Activated CD4-positive, alpha-beta memory T cell treated with anti-CD3 and anti-CD28 coated beads, Interleukin-2, amount 10 ng/mL, durations not matched to agents 7 days and 5 days (primary cell): Measurements from ENCODE around the gene ENO3. TPM values are rescaled to one million over a fixed set of nuclear protein-coding genes. Genes with fewer than 3 reads are reported as not detected.
"Not testable (repeated sequence)": the region's sequence is repeated elsewhere in the genome, so short reads cannot be mapped to it uniquely, and the experiment has no call there.

Experiments used
- CTCF ChIA-PET: fragments of 350-600 bp; sonication (Branson Sonifier 250); formaldehyde crosslinking; loops from one replicate; lab custom pipeline; 2021; ENCODE audit warnings: antibody characterized with exemption, inconsistent platforms; lab: Charles Lee
- POLR2A ChIA-PET: fragments of 350-600 bp; sonication (Branson Sonifier 250); formaldehyde crosslinking; loops from one replicate; lab custom pipeline; 2021; ENCODE audit warnings: antibody characterized with exemption; lab: Charles Lee
- DNase-seq: peaks from one replicate; pipeline ENCODE4 v3.0.0-alpha.2; 2020
- H3K27ac Mint-ChIP-seq: one replicate; pipeline ENCODE4 v1.8.0; 2021; ENCODE audit warnings: mild to moderate bottlenecking, mixed read lengths
- H3K27me3 Mint-ChIP-seq: one replicate; pipeline ENCODE4 v1.8.0; 2021; ENCODE audit warnings: mixed read lengths
- H3K36me3 Mint-ChIP-seq: one replicate; pipeline ENCODE4 v1.8.0; 2021; ENCODE audit warnings: low read depth, mixed read lengths
- H3K4me1 Mint-ChIP-seq: one replicate; pipeline ENCODE4 v1.8.0; 2021; ENCODE audit warnings: mixed read lengths
- H3K4me3 Mint-ChIP-seq: one replicate; pipeline ENCODE4 v1.8.0; 2021; ENCODE audit warnings: mild to moderate bottlenecking, mixed read lengths
- H3K9me3 Mint-ChIP-seq: one replicate; pipeline ENCODE4 v1.8.0; 2021; ENCODE audit warnings: mixed read lengths
- total RNA-seq, 2 experiments: library from RNA; stranded (reverse); gene quantifications; one replicate each; pipeline ENCODE4 v1.2.3, GENCODE V29; 2021

The ENO3 gene
- 10 to 100 TPM; 26.8 to 33.0 TPM for total RNA-seq

GRCh38 chr17:4950746-4951204 is at the start of gene ENO3:
ENO3 (plus strand) TSS chr17:4951119; CDS start chr17:4951830, 711 bp downstream.
- ChIA-PET POLR2A (interaction anchor here (0.8 to 20.7 kb wide), 9 partner anchors 9 to 160 kb away, joined by 3 to 711 read pairs (median 4); partner anchors contain the start of genes CAMTA2, INCA1, KIF1C and PFN1), CTCF (interaction anchor here (0.7 to 1.6 kb wide), 4 partner anchors 11 to 42 kb away, joined by 3 to 6 read pairs (median 4); partner anchors contain the start of genes RNF167, SLC25A11 and SPAG7)
- H3K27me3 Mint-ChIP-seq = no peaks in the 10 kb centered on the region
- H3K9me3 Mint-ChIP-seq = no peaks in the 10 kb centered on the region
- peak within 1 kb of the TSS; percentile 92 for H3K27ac Mint-ChIP-seq
- H3K36me3 Mint-ChIP-seq = peaks cover 25% of the 10 kb centered on the region
- H3K4me1 Mint-ChIP-seq = peaks cover 27% of the 10 kb centered on the region
- peak within 1 kb of the TSS; percentile 96 for H3K4me3 Mint-ChIP-seq
- no peak for DNase-seq

- POLR2A ChIA-PET = interaction anchor here (1.0 to 1.9 kb wide), 2 partner anchors 38 to 65 kb away, joined by 4 to 6 read pairs; partner anchors contain the start of genes RNF167, SLC25A11 and SPAG7
Measured at GRCh38 chr17:4901648-4902344, 49.1 kb upstream of the ENO3 start.

GRCh38 chr17:4902540-4902939 is 48.4 kb upstream of the ENO3 start:
- Mint-ChIP-seq H3K4me3 (no peak overlapping the region), H3K27ac (peak overlapping the region; percentile 0), H3K9me3 (no peaks in the 10 kb centered on the region), H3K27me3 (peaks cover 11% of the 10 kb centered on the region), H3K4me1 (peaks cover 40% of the 10 kb centered on the region), H3K36me3 (no peaks in the 10 kb centered on the region)
- ChIA-PET CTCF (interaction anchor here (0.9 to 1.8 kb wide), 8 partner anchors 12 to 335 kb away, joined by 3 to 10 read pairs (median 5); partner anchors contain the start of genes ARRB2, RNF167, SLC25A11 and SPAG7), POLR2A (interaction anchor here (1.9 kb wide), 1 partner anchor 64 kb away, joined by 4 read pairs; the partner anchor contains the start of gene SPAG7)
- no peak for DNase-seq

More at GRCh38 chr17:4901648-4902344, 49.1 kb upstream of the ENO3 start:
- DNase-seq = no peak
- Mint-ChIP-seq H3K27me3 (peaks cover 10% of the 10 kb centered on the region), H3K36me3 (peaks cover 2% of the 10 kb centered on the region), H3K9me3 (no peaks in the 10 kb centered on the region), H3K4me1 (peaks cover 38% of the 10 kb centered on the region), H3K27ac (no peak overlapping the region), H3K4me3 (peak overlapping the region; percentile 56)
- CTCF ChIA-PET = interaction anchor here (1.1 to 2.7 kb wide), 4 partner anchors 13 to 112 kb away, joined by 3 to 8 read pairs (median 4); partner anchors contain the start of genes RNF167 and SLC25A11

- Mint-ChIP-seq H3K9me3 (no peaks in the 10 kb centered on the region), H3K36me3 (no peaks in the 10 kb centered on the region), H3K4me3 (peak within 1 kb of the TSS; percentile 2), H3K27ac (peak within 1 kb of the TSS; percentile 8), H3K4me1 (peaks cover 40% of the 10 kb centered on the region), H3K27me3 (peaks cover 11% of the 10 kb centered on the region)
- ChIA-PET POLR2A (interaction anchor here (1.9 kb wide), 1 partner anchor 64 kb away, joined by 4 read pairs; the partner anchor contains the start of gene SPAG7), CTCF (interaction anchor here (0.6 to 1.8 kb wide), 17 partner anchors 11 to 336 kb away, joined by 3 to 10 read pairs (median 3); partner anchors contain the start of genes ARRB2, PSMB6, RNF167 and SLC25A11)
- peak; percentile 81 for DNase-seq
Measured at GRCh38 chr17:4903051-4903818, 47.7 kb upstream of the ENO3 start, which contains the start of gene CHRNE. CHRNE (minus strand) TSS chr17:4903098; CDS start chr17:4903063, 35 bp downstream.

- DNase-seq, POLR2A ChIA-PET, H3K27ac Mint-ChIP-seq, H3K4me3 Mint-ChIP-seq, H3K9me3 Mint-ChIP-seq, H3K36me3 Mint-ChIP-seq, CTCF ChIA-PET: not testable (repeated sequence)
- Mint-ChIP-seq H3K27me3 (peaks cover 10% of the 10 kb centered on the region), H3K4me1 (peaks cover 18% of the 10 kb centered on the region)
Measured at GRCh38 chr17:4906642-4907041, 44.3 kb upstream of the ENO3 start.

GRCh38 chr17:4908301-4908700 is 42.6 kb upstream of the ENO3 start:
- ChIA-PET CTCF (interaction anchor here (0.6 to 1.8 kb wide), 26 partner anchors 9 to 341 kb away, joined by 3 to 29 read pairs (median 5); partner anchors contain the start of genes C17orf107, CAMTA2, ENO3 and INCA1), POLR2A (interaction anchor here (1.0 to 2.6 kb wide), 10 partner anchors 29 to 123 kb away, joined by 3 to 14 read pairs (median 5); partner anchors contain the start of genes CAMTA2, ENO3, PFN1 and RNF167)
- peaks cover 13% of the 10 kb centered on the region for H3K27me3 Mint-ChIP-seq
- H3K4me1 Mint-ChIP-seq = peaks cover 7% of the 10 kb centered on the region
- H3K27ac Mint-ChIP-seq = no peak overlapping the region
- no peak for DNase-seq
- no peaks in the 10 kb centered on the region for H3K9me3 Mint-ChIP-seq
- H3K4me3 Mint-ChIP-seq = no peak overlapping the region
- no peaks in the 10 kb centered on the region for H3K36me3 Mint-ChIP-seq

- H3K27ac Mint-ChIP-seq = no peak overlapping the region
- ChIA-PET POLR2A (interaction anchor here (0.7 to 2.6 kb wide), 15 partner anchors 10 to 122 kb away, joined by 3 to 14 read pairs (median 4); partner anchors contain the start of genes CAMTA2, ENO3, PFN1 and PLD2), CTCF (interaction anchor here (0.6 to 1.8 kb wide), 31 partner anchors 10 to 342 kb away, joined by 3 to 29 read pairs (median 4); partner anchors contain the start of genes C17orf107, CAMTA2, ENO3 and INCA1)
- no peaks in the 10 kb centered on the region for H3K36me3 Mint-ChIP-seq
- H3K27me3 Mint-ChIP-seq = peaks cover 13% of the 10 kb centered on the region
- no peak overlapping the region for H3K4me3 Mint-ChIP-seq
- peaks cover 3% of the 10 kb centered on the region for H3K4me1 Mint-ChIP-seq
- DNase-seq = peak; percentile 86
- no peaks in the 10 kb centered on the region for H3K9me3 Mint-ChIP-seq
Measured at GRCh38 chr17:4908711-4909496, 42.0 kb upstream of the ENO3 start.

GRCh38 chr17:4913994-4914393 is 36.9 kb upstream of the ENO3 start:
- no peaks in the 10 kb centered on the region for H3K9me3 Mint-ChIP-seq
- H3K4me1 Mint-ChIP-seq = no peaks in the 10 kb centered on the region
- no peaks in the 10 kb centered on the region for H3K36me3 Mint-ChIP-seq
- ChIA-PET CTCF (interaction anchor here (0.6 to 1.7 kb wide), 3 partner anchors 11 to 150 kb away, joined by 3 to 6 read pairs (median 4); partner anchors contain the start of genes CAMTA2 and CHRNE), POLR2A (interaction anchor here (0.6 to 1.8 kb wide), 3 partner anchors 9 to 26 kb away, joined by 3 to 5 read pairs (median 4); partner anchors contain the start of genes RNF167 and SLC25A11)
- no peak overlapping the region for H3K27ac Mint-ChIP-seq
- H3K4me3 Mint-ChIP-seq = no peak overlapping the region
- no peak for DNase-seq
- H3K27me3 Mint-ChIP-seq = peaks cover 10% of the 10 kb centered on the region

GRCh38 chr17:4914551-4914950 is 36.4 kb upstream of the ENO3 start:
- H3K27ac Mint-ChIP-seq, H3K27me3 Mint-ChIP-seq, H3K36me3 Mint-ChIP-seq, H3K9me3 Mint-ChIP-seq, H3K4me3 Mint-ChIP-seq, H3K4me1 Mint-ChIP-seq, DNase-seq: not testable (repeated sequence)
- ChIA-PET CTCF (interaction anchor here (1.7 kb wide), 1 partner anchor 12 kb away, joined by 6 read pairs; the partner anchor contains the start of gene CHRNE), POLR2A (interaction anchor here (0.6 to 1.8 kb wide), 3 partner anchors 9 to 25 kb away, joined by 3 to 5 read pairs (median 4); partner anchors contain the start of genes RNF167 and SLC25A11)

GRCh38 chr17:4919511-4920047 is 31.3 kb upstream of the ENO3 start:
- Mint-ChIP-seq H3K4me3 (no peak overlapping the region), H3K27me3 (peaks cover 2% of the 10 kb centered on the region), H3K36me3 (no peaks in the 10 kb centered on the region), H3K9me3 (no peaks in the 10 kb centered on the region), H3K27ac (no peak overlapping the region), H3K4me1 (no peaks in the 10 kb centered on the region)
- no peak for DNase-seq
- ChIA-PET CTCF (interaction anchor here (0.5 to 1.6 kb wide), 3 partner anchors 10 to 138 kb away, joined by 3 to 4 read pairs (median 4); partner anchors contain the start of gene CHRNE), POLR2A (interaction anchor here (1.0 to 3.1 kb wide), 6 partner anchors 10 to 20 kb away, joined by 3 to 8 read pairs (median 4); partner anchors contain the start of genes GP1BA, RNF167 and SLC25A11)
